ENCODE data around the gene SPAG16. TPM values are rescaled to one million over a fixed set of nuclear protein-coding genes. Genes with fewer than 3 reads are reported as not detected.

Gene SPAG16
- total and polyA plus RNA-seq, 8 donors, result 11.1 to 47.4 (median 42.3) TPM

DNA sequence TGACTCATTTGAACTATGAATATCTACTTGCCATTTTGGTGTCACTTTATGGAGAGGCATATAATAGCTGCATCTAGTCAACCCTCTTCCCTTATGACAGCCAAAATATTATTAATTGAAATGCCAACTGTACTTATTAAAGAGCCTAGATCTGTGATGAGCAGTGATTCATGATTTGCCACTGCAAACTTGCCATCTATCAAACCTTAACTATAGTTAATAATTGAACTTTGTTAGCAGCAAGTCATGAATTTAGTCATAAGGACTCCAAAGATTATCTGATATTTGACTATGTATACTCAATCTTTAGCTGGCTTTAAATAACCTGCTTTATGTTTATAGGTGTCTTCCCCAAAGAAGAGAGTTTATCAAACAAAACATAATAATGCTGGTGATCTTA, 1010.2 kb downstream of the SPAG16 start:
- TF ChIP-seq, protein P1, sequence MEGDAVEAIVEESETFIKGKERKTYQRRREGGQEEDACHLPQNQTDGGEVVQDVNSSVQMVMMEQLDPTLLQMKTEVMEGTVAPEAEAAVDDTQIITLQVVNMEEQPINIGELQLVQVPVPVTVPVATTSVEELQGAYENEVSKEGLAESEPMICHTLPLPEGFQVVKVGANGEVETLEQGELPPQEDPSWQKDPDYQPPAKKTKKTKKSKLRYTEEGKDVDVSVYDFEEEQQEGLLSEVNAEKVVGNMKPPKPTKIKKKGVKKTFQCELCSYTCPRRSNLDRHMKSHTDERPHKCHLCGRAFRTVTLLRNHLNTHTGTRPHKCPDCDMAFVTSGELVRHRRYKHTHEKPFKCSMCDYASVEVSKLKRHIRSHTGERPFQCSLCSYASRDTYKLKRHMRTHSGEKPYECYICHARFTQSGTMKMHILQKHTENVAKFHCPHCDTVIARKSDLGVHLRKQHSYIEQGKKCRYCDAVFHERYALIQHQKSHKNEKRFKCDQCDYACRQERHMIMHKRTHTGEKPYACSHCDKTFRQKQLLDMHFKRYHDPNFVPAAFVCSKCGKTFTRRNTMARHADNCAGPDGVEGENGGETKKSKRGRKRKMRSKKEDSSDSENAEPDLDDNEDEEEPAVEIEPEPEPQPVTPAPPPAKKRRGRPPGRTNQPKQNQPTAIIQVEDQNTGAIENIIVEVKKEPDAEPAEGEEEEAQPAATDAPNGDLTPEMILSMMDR (IDR thresholded peaks at IDR 0.05), result no peak
- intact Hi-C loops (cut with DNase I), result no loop called here
- ATAC-seq (no peak), DNase-seq (no peak)
- no peak overlapping the region for H3K4me3 ChIP-seq
- no peak overlapping the region for H3K27ac ChIP-seq
- H3K4me1 ChIP-seq, result no peaks in the 10 kb centered on the region
- H3K27me3 ChIP-seq, result no peaks in the 10 kb centered on the region
- peaks cover 0 to 32% of the 10 kb centered on the region in 2 donors for H3K9me3 ChIP-seq
- H3K36me3 ChIP-seq, result no peaks in the 10 kb centered on the region

DNA sequence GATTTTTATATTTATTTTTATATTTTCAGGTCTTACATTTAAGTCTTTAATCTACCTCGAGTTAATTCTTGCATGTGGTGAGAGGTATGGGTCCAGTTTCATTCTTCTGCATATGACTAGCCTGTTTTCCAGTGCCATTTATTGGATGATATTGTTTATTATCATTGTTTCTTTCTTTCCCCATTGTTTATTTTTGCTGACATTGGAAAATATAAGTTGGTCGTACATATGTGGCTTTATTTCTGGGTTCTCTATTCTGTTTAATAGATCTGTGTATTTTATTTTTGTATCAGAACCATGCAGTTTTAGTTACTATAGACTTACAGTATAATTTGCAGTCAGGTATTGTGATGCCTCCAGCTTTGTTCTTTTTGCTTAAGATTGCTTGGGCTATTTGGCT, 1013.2 kb downstream of the SPAG16 start:
- H3K9me3 ChIP-seq, result peaks cover 0 to 16% of the 10 kb centered on the region in 2 donors
- H3K36me3 ChIP-seq, result no peaks in the 10 kb centered on the region
- ATAC-seq (no peak), DNase-seq (no peak)
- no peaks in the 10 kb centered on the region for H3K4me1 ChIP-seq
- H3K4me3 ChIP-seq, result no peak overlapping the region
- TF ChIP-seq, protein P1 (IDR thresholded peaks at IDR 0.05), result no peak
- H3K27me3 ChIP-seq, result no peaks in the 10 kb centered on the region
- no peak overlapping the region for H3K27ac ChIP-seq
- intact Hi-C loops (cut with DNase I), result no loop called here

DNA sequence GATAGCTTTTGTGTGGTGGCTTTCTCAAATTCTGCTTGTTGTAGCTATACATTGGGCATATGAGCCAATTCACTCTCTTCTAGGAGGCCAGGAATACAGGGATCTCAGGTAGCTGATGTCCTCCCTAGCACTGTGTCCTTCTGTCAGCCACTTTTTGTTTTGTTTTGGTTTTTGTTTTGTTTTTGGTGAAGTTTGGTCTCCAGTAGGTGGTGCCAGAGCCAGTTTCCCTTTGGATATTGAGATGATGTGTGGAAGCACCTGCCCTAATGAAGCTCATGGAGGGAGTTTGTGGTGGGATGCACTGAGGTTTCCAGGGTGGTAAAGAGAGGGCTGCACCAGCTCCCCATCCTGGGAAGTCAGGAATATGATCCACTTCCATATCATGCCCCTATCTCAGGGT, 1026.1 kb downstream of the SPAG16 start:
- no peak for ATAC-seq
- no peaks in the 10 kb centered on the region for H3K27me3 ChIP-seq
- no peak for DNase-seq
- intact Hi-C loops (cut with DNase I), result no loop called here
- no peaks in the 10 kb centered on the region for H3K4me1 ChIP-seq
- no peak overlapping the region for H3K27ac ChIP-seq
- TF ChIP-seq, protein P1 (IDR thresholded peaks at IDR 0.05), result no peak
- H3K36me3 ChIP-seq, result no peaks in the 10 kb centered on the region
- H3K4me3 ChIP-seq, result no peak overlapping the region
- H3K9me3 ChIP-seq, result peaks cover 0 to 12% of the 10 kb centered on the region in 2 donors

DNA sequence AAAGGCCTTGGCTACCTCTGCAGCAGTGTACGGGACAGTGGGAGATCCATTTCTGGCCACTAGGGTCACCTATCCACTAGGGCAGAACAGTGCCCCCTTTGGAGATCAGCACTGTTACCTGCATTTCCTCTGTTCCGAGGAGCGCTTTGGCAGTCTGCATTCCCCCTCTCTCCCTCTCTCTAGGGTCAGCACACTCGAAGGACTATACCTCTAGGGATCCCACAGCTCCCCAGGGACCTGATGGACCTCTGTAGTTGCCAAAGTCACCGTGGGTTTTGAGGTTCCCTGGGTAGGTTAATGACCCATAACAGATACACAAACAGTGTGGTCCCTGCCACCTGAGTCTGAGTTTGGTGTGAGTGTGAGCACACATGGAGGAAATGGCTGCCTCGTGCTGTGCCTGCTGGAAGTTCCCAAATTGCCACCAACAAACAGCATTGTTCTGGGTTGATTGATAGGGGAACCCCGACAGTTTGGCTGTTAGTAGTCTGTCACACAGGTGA, 1026.8 kb downstream of the SPAG16 start:
- intact Hi-C loops (cut with DNase I), result no loop called here
- no peak overlapping the region for H3K4me3 ChIP-seq
- ATAC-seq (no peak), DNase-seq (no peak)
- TF ChIP-seq, protein P1 (IDR thresholded peaks at IDR 0.05), result no peak
- H3K27ac ChIP-seq, result no peak overlapping the region
- H3K4me1 ChIP-seq, result no peaks in the 10 kb centered on the region
- no peaks in the 10 kb centered on the region for H3K27me3 ChIP-seq
- H3K9me3 ChIP-seq, result peaks cover 0 to 5% of the 10 kb centered on the region in 2 donors
- no peaks in the 10 kb centered on the region for H3K36me3 ChIP-seq

DNA sequence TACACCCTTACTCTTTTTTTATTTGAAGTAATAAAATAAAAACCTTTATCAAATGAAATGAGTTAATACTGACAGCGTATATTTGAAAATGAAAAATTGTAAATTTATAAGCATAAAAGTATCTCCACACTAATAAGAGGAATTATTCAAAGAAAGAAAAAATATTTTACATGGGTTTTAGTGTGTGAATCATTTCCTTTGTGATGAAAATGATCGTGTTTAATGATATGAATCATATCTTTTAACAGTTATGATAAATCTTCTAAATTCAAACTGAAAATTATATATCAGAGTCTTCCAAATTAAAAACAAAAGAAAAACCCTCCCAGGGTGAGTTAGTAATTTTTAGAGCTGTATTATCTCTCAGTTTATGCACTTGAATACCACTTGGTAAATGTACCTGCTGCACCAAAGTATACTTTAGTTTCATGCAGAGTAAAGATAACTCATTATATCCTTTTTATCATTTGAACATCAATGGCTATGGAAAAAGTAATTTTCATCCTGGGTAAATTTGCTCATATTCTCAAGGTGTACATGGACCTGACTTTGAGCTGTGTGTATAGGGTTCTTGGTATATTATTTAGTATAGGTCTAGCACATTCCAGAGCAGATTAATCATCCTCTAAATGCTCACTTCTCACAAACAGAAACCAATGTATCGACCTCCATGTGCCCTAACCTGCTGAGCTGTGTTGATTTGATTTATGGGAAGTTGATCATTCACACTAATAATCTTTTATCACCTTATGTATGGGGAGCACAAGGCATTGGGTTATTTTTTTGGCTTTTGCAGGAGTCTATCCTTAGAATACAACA, 1027.9 kb downstream of the SPAG16 start:
- Histone ChIP-seq H3K36me3 (no peaks in the 10 kb centered on the region), H3K9me3 (peaks cover 0 to 3% of the 10 kb centered on the region in 2 donors), H3K4me3 (no peak overlapping the region), H3K27me3 (no peaks in the 10 kb centered on the region), H3K27ac (no peak overlapping the region), H3K4me1 (no peaks in the 10 kb centered on the region)
- intact Hi-C loops (cut with DNase I), result no loop called here
- ATAC-seq (no peak), DNase-seq (no peak)
- TF ChIP-seq, protein P1 (IDR thresholded peaks at IDR 0.05), result no peak
